ENCODE data around the gene U2AF1L4. TPM values are rescaled to one million over a fixed set of nuclear protein-coding genes. Genes with fewer than 3 reads are reported as not detected.

The U2AF1L4 gene
- total RNA-seq, result 32.9 TPM

DNA sequence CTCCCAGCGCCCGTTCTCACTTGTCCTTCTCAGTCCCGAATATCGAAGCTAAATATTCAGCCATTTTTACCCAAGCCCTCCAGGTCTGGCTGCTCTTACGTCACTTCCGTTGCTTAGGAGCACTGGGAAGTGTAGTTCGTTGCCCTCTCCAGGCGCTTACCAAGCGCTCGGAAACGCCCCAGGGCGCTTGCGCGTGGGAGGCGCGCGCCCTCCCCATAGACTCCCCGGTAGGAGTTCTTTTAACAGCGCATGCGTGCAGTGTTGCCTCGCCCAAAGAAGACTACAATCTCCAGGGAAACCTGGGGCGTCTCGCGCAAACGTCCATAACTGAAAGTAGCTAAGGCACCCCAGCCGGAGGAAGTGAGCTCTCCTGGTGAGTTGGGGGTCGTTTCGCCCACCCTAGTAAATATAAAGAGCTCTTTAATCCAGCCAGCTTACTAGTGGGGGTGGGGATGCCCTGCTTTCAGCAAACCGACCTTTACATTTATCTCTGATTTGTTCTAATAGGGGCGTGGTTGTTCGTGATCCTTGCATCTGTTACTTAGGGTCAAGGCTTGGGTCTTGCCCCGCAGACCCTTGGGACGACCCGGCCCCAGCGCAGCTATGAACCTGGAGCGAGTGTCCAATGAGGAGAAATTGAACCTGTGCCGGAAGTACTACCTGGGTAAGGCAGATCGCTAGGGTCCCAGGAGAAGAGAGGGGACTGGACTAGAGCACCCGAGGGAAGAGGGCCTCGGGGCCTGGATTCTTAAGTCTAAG lies at the start of gene U2AF1L4, which contains the start of gene PSENEN:
Gene U2AF1L4, minus strand, starts transcription at position 91 of the 759 bp plus-strand sequence. Its CDS starts 27 bp downstream, at position 64.
Gene PSENEN, plus strand, starts transcription at position 324 of the 759 bp plus-strand sequence. Its CDS starts 280 bp downstream, at position 604.
- DNase-seq (ENCODE audit: low spot score), result peak; percentile 98

- no peak for DNase-seq (ENCODE audit: low spot score)
These were observed 48.4 kb upstream of the U2AF1L4 start for GRCh38 chr19:35793381-35794165.

DNA sequence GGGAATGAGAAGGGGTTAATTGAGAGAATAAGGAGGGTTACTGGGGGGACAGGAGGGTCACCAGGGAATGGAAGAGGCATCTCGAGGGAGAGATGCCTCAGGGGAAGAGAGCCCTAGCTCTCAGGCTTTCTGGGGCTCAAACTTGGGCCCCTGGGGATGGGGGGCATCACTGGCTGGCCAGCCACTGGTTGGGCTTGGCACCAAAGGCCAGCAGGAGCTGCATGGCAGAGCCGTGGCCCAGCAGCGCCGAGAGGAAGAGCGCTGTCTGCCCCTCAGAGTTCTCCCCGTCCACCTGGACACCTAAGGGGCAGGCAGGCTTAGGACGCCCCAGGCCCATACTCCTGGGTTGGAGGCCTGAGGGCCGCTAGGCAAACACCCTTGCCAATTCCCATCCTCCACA lies 47.7 kb upstream of the U2AF1L4 start:
- DNase-seq (ENCODE audit: low spot score), result no peak

DNA sequence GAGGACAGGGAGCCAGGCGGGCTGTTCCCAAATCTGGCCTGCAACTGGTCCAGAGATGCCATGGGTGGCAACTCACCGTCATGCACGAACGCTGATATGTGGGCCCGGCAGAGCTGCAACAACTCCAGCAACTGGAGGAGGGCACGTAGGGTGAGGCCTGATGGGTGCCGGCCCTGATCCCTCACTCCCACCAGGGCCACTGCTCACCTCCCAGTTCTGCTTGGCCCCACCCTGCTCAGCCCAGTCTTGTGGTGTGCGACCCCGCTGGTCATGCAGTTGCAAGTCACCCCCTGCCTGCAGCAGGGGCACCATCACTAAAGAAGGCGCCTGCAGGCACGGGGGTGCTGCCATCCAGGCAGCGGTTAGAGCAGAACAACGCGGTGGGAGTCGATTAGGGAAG lies 47.1 kb upstream of the U2AF1L4 start:
- no peak for DNase-seq (ENCODE audit: low spot score)

DNA sequence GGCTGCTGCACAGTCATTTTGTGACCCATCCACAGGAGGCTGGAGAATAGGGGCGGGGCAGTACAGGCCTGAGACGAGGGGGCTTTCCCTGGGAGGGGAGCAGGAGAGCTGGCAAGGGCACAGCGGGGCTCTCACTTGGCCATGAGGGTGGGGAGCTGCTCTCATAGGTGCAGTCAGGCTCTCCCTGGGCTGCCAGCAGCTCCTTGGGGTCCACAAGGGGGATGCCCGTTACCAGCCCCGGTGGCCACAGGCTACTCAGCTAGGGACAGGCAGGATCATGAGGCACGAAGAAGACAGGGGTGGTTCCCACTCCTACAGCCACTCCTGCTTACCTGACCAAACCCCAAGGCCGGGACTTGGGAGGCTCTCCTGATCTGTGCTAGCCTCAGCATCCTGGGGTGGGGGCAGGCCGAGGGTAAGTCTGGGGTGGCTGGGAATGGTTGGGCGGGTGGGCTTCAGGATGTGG lies 46.6 kb upstream of the U2AF1L4 start:
- DNase-seq (ENCODE audit: low spot score), result no peak

DNA sequence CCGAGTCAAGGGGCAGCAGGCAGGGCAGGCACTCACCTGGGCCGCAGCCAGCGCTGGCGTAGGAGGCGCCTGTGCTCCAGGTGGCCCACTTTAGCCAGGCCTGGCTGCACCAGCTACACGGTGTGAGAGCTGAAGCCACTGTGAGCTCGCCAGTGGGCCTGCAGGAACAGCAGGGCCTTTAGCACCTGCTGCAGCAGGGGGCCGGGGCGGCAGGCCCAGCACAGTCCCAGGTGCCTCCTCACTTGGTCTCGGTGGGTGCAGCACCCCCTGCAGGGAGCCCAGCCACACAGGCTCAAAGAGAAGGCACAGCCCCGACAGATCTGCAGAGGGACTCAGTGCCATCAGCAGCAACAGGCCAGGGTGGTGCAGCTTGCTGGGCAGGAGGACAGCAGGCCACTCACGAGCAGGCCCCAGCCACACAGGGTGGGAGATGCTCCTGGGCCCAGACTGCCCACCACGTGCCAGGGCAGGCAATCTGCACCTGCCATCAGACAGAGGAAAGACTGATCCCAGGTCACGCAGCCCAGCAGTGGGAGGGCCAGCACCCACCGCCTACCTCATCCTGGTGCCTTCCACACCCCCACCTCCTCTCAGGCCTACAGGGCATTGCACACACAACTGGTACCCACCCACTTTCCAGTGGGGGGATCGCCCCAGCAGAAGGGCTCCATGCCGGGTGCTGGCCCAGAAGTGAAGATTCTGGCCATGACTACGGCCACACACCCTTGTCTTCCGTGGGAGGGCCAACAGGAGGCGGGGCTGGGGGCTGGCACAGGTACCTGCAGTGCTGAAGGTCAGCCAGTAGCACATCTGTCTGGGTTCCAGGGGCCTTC lies 46.0 kb upstream of the U2AF1L4 start:
- no peak for DNase-seq (ENCODE audit: low spot score)

- no peak for DNase-seq (ENCODE audit: low spot score)
These were observed 45.0 kb upstream of the U2AF1L4 start for GRCh38 chr19:35789978-35790944.

- DNase-seq (ENCODE audit: low spot score), result no peak
These were observed 44.2 kb upstream of the U2AF1L4 start for GRCh38 chr19:35789195-35789977.

DNA sequence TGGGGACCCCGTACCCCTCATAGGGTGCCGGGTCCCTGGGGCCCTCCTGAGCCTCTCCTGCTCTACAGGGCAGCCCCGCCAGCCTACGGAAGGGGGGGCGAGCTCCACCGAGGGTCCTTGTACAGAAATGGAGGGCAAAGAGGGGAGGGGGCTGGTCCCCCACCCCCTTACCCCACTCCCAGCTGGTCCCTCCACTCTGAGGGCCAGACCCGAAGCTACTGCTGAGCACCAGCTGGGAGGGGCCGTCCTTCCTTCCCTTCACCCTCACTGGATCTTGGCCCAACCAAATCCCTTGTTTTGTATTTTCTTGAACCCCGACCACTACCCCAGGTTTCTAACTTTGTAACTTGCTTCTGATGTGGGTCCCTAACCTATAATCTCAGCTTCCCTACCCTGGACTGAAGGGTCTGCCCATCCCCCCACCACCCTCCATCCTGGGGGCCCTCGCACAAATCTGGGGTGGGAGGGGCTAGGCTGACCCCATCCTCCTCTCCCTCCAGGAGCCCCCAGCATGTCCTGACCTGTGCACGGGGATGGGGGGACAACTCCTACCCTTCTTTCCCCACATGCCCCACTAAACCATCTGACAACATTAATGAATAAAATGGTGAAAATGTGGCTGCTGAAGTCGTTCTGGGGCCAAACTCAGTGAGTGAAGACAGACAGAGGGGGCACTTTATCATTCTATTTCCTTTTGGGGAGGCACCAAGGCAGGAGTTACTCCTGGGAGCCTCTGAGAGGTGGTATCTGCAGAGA lies 43.2 kb upstream of the U2AF1L4 start:
- no peak for DNase-seq (ENCODE audit: low spot score)

DNA sequence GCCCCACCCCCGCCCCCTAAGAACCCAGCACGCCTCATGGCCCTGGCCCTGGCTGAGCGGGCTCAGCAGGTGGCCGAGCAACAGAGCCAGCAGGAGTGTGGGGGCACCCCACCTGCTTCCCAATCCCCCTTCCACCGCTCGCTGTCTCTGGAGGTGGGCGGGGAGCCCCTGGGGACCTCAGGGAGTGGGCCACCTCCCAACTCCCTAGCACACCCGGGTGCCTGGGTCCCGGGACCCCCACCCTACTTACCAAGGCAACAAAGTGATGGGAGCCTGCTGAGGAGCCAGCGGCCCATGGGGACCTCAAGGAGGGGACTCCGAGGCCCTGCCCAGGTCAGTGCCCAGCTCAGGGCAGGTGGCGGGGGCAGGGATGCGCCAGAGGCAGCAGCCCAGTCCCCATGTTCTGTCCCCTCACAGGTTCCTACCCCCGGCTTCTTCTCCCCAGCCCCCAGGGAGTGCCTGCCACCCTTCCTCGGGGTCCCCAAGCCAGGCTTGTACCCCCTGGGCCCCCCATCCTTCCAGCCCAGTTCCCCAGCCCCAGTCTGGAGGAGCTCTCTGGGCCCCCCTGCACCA lies 42.1 kb upstream of the U2AF1L4 start:
- no peak for DNase-seq (ENCODE audit: low spot score)

DNA sequence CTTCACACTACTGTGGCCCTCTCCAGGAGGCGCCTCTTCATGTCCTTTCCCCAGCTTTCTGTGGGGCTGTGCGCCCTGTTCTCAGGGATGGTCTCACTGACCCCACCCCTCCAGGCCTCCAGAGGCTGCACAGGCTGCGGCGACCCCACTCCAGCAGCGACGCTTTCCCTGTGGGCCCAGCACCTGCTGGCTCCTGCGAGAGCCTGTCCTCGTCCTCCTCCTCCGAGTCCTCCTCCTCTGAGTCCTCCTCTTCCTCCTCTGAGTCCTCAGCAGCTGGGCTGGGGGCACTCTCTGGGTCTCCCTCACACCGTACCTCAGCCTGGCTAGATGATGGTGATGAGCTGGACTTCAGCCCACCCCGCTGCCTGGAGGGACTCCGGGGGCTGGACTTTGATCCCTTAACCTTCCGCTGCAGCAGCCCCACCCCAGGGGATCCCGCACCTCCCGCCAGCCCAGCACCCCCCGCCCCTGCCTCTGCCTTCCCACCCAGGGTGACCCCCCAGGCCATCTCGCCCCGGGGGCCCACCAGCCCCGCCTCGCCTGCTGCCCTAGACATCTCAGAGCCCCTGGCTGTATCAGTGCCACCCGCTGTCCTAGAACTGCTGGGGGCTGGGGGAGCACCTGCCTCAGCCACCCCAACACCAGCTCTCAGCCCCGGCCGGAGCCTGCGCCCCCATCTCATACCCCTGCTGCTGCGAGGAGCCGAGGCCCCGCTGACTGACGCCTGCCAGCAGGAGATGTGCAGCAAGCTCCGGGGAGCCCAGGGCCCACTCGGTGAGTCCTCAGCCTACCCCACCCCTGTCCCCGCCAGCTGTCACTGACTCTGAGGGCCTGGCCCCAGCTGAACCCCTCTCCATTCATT lies 41.3 kb upstream of the U2AF1L4 start:
- no peak for DNase-seq (ENCODE audit: low spot score)

DNA sequence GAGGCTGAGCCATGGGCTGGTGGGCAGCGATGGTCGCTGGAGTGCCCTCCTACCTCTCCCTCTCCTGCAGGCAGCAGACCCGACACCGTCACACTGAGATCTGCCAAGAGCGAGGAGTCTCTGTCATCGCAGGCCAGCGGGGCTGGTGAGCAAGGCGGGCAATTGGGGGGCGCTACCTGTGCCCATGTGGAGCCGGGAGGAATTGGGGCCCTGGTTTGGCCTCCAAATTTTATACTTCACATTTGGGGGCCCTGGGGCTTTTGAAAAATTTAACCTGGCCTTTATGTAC lies 40.1 kb upstream of the U2AF1L4 start:
- DNase-seq (ENCODE audit: low spot score), result no peak

DNA sequence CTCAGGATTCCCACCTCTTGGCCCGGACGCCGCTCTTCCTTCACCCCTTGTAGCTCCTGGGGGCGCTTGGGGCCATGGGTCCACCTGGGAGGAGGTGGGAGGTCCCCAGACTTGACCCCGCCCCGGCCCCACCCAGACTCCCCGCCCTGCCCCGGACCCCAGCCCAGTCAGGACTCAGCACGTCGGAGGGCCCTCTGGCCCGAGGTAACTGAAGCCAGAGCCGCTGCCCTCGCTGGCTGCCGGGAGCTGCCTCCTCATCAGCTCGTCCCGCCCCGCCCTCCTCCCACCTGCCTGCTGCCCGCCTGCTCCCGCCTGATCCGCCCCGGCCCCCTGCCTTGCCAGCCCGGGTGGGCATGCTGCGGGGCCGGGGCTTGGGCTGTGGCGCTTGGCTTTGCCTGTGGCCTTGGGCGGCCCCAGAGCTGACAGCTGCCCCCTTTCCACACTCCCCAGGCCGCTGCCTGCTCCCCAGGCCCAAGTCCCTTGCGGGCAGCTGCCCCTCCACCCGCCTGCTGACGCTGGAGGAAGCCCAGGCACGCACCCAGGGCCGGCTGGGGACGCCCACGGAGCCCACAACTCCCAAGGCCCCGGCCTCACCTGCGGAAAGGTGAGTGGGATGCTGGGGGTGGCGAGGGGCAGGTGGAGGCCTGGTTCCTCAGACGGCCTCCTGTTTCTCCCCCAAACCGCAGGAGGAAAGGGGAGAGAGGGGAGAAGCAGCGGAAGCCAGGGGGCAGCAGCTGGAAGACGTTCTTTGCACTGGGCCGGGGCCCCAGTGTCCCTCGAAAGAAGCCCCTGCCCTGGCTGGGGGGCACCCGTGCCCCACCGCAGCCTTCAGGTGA lies 39.5 kb upstream of the U2AF1L4 start:
- DNase-seq (ENCODE audit: low spot score), result no peak

- DNase-seq (ENCODE audit: low spot score), result no peak
These were observed 38.5 kb upstream of the U2AF1L4 start for GRCh38 chr19:35783469-35784434.

DNA sequence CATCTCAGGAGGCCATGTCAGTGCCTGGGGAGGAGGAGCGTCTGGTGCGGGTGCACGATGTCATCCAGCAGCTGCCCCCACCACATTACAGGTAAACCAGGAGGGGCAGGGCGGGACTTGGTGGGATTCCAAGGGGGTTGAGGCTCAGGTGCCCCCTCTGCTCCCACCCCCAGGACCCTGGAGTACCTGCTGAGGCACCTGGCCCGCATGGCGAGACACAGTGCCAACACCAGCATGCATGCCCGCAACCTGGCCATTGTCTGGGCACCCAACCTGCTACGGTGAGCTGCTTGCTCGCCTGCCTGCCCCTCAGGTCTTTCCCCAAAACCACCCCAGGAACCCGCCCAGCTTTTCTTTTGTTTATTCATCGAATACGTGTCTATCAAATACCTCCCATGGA lies 37.4 kb upstream of the U2AF1L4 start:
- no peak for DNase-seq (ENCODE audit: low spot score)

- DNase-seq (ENCODE audit: low spot score), result no peak
These were observed 36.4 kb upstream of the U2AF1L4 start for GRCh38 chr19:35781650-35782049.
